Stimulated activated CD8-positive, alpha-beta memory T cell treated with anti-CD3 and anti-CD28 coated beads, Interleukin-7, amount 100 ng/mL, for 48 hours (primary cell): ENCODE data around the gene PPP2R5A.
"Not testable (repeated sequence)": the region's sequence is repeated elsewhere in the genome, so short reads cannot be mapped to it uniquely, and the experiment has no call there.

ENCODE experiments used
- DNase-seq, 2 donors: peaks; one replicate each; pipeline ENCODE4 v3.0.0-alpha.2; 2020; ENCODE audit warnings: low read depth in 1 of 2; ENCODE audit errors: extremely low read depth in 1 of 2

The PPP2R5A gene

GRCh38 chr1:212267017-212267416, 18.2 kb upstream of the PPP2R5A start:
- DNase-seq, result no peak

- no peak for DNase-seq
These were observed 17.8 kb upstream of the PPP2R5A start for GRCh38 chr1:212267460-212267859.

GRCh38 chr1:212269306-212269705, 15.9 kb upstream of the PPP2R5A start:
- DNase-seq, result no peak

- no peak for DNase-seq
These were observed 14.6 kb upstream of the PPP2R5A start for GRCh38 chr1:212270564-212270963.

- no peak for DNase-seq
These were observed 14.0 kb upstream of the PPP2R5A start for GRCh38 chr1:212271234-212271633.

GRCh38 chr1:212271823-212272485, 13.3 kb upstream of the PPP2R5A start:
- DNase-seq, result no peak

- no peak for DNase-seq
These were observed 3.6 kb upstream of the PPP2R5A start for GRCh38 chr1:212281590-212281989.

- no peak for DNase-seq
These were observed 1.5 kb upstream of the PPP2R5A start for GRCh38 chr1:212283741-212284140.

GRCh38 chr1:212284332-212284743, 872 bp upstream of the PPP2R5A start:
- no peak for DNase-seq

- DNase-seq, result peak; percentile 44 to 47
These were observed 710 bp downstream of the PPP2R5A start for GRCh38 chr1:212285685-212286555.

GRCh38 chr1:212286556-212287131, 1.4 kb downstream of the PPP2R5A start:
- DNase-seq, result no peak

GRCh38 chr1:212287261-212287895, 2.2 kb downstream of the PPP2R5A start:
- no peak for DNase-seq

- DNase-seq, result not testable (repeated sequence)
These were observed 2.8 kb downstream of the PPP2R5A start for GRCh38 chr1:212287995-212288394.

GRCh38 chr1:212288615-212289014, 3.4 kb downstream of the PPP2R5A start:
- DNase-seq, result no peak

GRCh38 chr1:212289262-212290077, 4.3 kb downstream of the PPP2R5A start:
- DNase-seq, result no peak

- DNase-seq, result no peak
These were observed 5.4 kb downstream of the PPP2R5A start for GRCh38 chr1:212290608-212291007.

- DNase-seq, result no peak
These were observed 6.4 kb downstream of the PPP2R5A start for GRCh38 chr1:212291505-212292134.

- DNase-seq, result no peak
These were observed 7.3 kb downstream of the PPP2R5A start for GRCh38 chr1:212292250-212293105.

- DNase-seq, result no peak
These were observed 8.4 kb downstream of the PPP2R5A start for GRCh38 chr1:212293579-212293978.
